Measurements from ENCODE around the gene TMEM184C. TPM values are rescaled to one million over a fixed set of nuclear protein-coding genes. Genes with fewer than 3 reads are reported as not detected.

TMEM184C gene
- total RNA-seq, 1 experiment from 2014 or later: 40.0 TPM

Other genes starting within 250 kb of the TMEM184C start
- 14.9 and 15.0 TPM in 2 replicates for gene EDNRA, start 136.3 kb upstream of the TMEM184C start, total RNA-seq (2014; rRNA removed; shearing (Covaris generic))
- 8.1 and 9.0 TPM in 2 replicates for gene PRMT9, start 66.8 kb downstream of the TMEM184C start, total RNA-seq (2014; rRNA removed; shearing (Covaris generic))
- gene ARHGAP10, start 114.7 kb downstream of the TMEM184C start, total RNA-seq (2014; rRNA removed; shearing (Covaris generic)): 19.1 and 20.7 TPM in 2 replicates